ENCODE measurements around the gene ST8SIA2.
A peak's percentile ranks its signal among the peaks of the same experiment; 100 is the strongest.

ST8SIA2 gene, protein sequence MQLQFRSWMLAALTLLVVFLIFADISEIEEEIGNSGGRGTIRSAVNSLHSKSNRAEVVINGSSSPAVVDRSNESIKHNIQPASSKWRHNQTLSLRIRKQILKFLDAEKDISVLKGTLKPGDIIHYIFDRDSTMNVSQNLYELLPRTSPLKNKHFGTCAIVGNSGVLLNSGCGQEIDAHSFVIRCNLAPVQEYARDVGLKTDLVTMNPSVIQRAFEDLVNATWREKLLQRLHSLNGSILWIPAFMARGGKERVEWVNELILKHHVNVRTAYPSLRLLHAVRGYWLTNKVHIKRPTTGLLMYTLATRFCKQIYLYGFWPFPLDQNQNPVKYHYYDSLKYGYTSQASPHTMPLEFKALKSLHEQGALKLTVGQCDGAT

DNA sequence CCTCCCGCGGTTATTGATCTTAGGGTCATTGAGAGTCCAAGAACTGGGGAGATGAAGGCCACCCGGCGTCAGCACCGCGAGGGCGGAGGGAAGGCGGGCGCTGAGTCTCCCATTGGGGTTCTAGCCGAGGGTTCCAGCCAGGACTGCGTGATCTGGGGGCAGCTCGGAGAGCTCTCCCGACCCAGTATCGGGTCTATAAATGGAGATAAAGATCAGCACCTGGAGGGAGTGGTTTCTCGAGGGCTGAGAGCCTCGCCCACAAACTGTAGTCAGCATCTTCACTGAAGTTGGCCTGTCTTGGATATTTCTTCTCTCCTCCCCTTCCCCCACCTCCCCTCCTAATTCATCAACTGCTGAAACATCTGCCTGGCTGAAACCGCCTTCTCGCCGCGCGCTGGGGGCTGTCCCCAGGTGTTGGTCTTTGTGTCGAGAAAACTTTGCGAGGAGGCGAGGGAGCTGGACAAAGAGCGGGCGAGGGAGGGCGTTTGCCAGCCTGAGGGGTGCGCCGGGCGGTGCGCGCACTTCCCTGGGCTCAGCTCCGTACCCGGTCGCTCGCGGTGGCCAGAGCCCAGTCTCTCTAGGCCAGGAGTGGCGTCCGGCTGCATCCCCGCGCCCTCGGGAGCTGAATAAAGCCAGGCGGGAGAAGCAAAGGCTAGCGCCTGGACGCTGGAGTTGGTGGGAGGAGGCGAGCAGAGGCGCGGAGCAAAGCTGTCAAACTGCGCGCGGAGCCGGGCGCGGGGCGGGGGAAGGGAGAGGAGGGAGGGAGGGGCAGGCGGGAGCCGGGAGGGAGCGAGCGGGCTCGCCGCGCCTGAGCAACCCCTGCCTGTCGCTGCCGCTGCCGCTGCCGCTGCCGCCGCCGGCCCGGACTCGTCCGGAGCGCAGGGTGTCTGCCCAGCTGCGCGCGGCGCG lies at the start of gene ST8SIA2:
ST8SIA2 (plus strand) TSS at position 811 of the 909 bp plus-strand sequence. CDS start 184 bp downstream, outside the sequence.
- peak; percentile 27 for DNase-seq (ENCODE audit: low spot score)

DNA sequence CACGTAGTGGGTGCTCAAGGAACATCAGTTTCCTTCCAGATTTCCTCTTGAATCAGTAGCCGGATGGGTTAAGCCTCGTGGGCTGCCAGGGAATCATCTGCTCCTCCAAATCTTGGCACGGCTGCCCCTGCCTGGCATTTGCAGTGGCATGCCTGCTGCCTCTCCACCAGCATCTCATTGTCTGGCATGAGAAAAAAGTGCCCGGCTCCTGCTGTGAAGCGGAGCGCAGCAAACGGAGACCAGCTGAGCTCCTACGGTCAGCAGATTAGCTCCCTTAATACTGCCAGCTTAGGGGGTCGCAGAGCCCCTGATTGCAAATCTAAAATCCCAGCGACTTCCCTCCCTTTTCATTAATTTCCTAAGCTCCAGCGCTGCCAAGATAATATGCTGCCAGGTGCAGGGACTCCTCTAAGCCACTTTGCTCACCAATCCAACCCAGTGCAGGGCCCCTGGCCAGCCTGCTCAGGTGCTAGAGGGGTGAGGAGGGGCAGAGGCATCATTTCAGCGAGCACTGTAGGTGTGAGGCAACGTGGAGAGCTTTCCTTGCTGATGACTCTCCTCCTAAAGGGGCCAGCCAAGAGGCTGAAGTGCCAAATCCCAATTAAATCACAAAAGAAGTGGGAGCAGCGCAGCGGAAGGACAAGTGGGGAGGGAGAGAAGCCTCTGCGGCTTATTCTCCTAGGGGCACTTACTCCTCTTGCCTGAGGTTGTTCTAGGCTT lies 49.6 kb upstream of the ST8SIA2 start:
- no peak for DNase-seq (ENCODE audit: low spot score)

DNA sequence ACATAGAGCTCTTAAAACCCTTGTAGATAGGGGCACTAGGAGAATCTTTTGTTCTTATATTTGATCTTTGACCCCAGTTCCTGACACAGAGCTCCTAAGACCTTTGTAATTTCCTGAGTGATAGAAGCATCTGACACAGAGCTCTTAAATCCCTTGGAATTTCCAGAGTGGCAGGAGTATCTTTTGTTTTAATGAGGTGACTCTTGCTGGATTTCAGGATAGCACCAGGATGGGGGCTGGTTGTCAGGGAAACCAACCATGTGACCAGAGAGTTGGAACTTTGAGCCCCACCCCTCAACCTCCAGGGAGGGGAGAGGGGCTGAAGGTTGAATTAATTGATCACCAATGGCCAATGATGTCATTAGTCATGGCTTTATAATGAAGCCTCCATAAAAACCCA lies 47.6 kb upstream of the ST8SIA2 start:
- no peak for DNase-seq (ENCODE audit: low spot score)

DNA sequence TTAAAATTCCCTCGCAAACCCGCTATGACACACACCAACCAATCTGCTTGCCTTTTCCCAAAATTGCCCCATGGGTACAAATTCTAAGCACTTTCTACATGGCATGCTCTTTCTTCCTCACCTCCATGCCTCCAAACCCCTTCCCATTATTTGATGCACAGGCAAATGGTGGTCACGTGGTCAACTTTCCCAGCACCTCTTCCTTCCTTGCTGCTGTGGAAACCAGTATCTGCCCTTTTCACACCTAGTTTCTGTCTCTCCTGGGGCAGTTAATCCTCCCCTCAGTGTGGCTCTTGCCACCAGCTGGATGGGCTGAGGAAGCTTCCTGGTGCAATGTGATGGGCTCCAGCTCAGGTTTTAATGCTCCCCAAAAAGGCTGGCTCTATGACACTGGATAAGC lies 38.4 kb upstream of the ST8SIA2 start:
- no peak for DNase-seq (ENCODE audit: low spot score)

DNA sequence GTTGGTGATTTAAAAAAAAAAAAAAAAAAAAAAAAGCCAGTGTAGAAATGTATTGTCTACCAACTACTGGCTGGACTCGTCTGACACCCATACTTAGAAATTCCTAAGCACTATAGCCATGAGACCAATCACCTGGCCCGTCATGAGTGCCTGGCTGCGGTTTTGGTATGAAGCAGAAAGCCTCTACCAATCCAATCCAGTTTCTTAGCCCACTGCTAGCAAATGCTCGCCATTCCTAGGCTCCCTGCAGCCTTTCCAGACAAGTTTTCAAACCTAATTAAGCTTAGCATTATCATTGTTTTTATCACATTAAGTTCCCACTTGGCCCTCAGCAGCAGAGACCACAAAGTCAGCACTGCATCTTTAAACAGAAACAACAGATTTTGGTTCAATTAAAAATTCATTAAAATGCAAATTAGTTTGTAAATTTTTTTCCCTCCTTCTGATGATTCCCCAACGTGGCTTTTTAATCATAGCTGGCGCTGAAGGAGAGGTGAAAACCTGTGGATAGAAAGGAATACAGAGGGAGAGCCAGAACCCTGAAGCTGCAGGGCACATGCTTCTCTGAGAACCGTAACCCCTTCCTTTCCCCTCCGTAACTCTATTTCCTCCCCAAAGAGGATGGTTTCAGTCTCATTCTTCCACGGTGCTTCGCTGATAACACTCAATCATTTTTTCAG lies 32.2 kb upstream of the ST8SIA2 start:
- no peak for DNase-seq (ENCODE audit: low spot score)

DNA sequence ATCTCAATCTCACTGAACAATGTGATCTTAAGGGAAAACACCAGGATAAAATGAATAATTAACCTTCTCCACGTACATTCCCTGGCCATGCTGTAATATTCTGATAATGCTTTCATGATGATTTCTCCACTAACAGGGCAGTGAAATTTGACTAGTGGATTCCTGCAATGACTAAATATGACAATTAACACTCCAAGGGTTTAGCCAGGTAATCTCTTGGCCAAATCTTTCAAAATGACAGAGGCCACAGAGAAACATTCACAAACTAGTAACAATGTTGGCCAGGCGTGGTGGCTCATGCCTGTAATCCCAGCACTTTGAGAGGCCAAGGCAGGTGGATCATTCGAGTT lies 31.7 kb upstream of the ST8SIA2 start:
- no peak for DNase-seq (ENCODE audit: low spot score)

DNA sequence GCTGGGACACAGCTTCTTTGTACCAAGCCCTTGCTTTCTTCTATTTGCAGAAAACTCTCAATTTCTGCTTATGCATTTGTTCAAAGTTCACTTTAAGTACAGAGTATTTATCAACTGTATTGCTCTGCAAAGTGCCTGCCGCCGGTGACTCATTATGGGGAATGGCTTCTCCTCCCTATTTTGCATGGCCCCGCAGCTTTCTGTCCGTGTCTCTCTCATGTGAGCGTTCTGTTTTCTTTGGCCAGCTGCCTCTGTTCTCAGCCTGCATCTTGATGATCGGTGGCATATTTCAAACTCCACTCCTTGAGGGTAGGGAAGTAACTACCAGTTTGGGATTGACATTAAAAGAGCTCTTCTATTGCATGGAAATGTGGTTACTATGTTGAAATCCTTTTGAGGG lies 28.6 kb upstream of the ST8SIA2 start:
- DNase-seq (ENCODE audit: low spot score) = no peak

DNA sequence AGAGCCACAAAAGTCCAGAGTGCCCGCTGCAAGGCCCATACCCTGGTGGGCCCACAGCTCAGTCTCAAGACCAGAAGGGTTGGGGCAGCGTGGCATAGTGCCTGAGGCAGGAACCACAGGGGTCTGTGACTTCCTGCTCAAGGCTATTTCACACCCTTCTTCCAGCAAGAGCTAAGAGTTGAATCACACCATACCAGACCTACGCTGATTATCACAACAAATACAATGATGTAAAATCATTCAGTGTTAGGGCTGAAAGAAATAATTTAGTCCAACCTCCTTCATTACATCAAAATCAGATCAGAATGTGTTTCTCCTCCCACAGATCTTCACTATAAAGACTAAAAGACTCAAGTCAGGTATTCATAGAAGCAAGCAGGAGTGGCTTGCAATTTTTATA lies 27.8 kb upstream of the ST8SIA2 start:
- DNase-seq (ENCODE audit: low spot score) = no peak

DNA sequence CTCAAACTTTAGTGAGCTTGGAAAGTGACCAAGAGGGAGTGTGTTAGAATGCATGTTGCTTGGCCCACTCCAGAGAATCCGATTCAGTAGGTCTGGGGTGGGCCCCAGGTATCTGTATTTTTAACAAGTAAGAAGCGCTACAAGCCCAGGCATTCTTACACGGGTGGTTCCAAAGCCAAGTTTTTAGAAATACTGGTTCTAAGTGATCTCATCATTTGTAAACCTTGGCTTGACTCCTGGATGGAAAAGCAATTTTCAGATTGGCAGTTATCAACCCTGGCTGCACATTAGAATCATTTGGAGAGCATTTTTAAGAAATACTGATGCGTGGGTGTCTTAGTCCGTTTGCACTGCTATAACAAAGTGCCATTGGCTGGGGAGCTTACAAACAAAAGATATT lies 27.3 kb upstream of the ST8SIA2 start:
- no peak for DNase-seq (ENCODE audit: low spot score)

DNA sequence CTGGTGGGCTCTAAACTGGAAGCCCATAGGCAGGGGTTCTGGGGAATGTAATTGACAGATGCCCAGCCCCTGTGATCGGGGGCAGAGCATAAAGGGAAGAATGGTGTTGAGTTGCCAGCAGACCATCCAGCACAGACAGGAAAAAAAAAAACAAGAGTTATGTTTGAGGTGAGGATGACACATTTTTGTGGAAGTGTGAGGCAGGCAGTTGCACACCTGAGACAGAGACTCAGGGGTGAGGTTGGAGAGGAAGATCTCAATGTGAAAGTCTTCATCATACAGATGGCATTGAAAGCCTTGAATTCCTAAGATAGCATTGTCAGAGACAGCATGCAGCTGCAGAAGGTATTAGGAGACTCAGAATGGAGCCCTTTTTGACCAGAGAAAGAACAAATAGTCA lies 18.6 kb upstream of the ST8SIA2 start:
- no peak for DNase-seq (ENCODE audit: low spot score)

DNA sequence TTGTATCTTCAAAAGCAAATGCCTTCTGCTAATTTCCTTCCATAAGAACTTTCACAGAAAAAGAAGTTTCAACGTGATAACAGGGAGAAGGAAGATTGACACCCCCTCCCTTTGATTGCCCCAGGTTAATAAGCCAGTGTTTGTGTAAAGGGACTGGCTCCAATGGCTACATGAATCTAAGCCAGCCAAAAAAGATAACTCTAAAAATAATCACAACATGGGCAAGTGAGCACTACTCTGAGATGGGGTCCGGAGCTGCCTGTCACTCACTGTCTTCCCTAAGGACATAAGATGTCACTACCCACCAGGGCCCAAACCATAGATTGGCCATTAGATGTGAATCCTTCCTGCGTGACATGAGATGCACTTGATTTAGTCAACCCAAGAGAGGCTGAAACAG lies 17.6 kb upstream of the ST8SIA2 start:
- DNase-seq (ENCODE audit: low spot score) = no peak

DNA sequence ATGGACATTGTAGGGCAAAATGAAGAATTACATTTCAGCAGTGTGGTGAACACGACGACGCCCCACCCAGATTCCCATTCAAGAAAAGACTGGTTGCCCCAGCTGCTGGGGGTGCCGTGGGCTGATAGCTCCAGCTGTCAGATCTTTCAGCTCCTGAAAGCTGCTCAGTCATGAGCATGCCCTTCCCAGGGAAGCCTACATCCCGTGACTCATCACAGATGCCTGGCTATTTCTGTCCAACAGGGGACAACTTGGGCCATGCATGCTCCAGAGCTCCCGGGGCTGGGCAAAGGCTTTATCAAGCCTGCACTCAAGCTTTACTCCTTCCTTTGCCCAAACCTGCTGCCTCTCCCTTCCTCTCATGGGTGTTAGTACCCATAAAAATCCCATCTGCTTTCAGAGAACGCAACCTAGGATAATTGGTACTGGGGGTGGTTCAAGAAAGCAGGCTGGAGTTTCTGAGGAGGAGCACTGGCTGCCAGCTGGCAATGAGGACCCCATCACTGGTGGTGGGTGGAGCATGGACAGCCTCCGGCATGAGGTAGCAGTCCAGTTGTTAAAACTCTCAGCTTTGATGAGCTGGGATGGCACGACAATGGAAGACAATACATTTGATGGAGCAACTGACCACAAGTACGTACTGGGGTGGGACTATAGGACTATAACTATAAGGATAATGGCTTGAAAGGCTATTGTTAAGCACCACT lies 16.4 kb upstream of the ST8SIA2 start:
- DNase-seq (ENCODE audit: low spot score) = no peak

DNA sequence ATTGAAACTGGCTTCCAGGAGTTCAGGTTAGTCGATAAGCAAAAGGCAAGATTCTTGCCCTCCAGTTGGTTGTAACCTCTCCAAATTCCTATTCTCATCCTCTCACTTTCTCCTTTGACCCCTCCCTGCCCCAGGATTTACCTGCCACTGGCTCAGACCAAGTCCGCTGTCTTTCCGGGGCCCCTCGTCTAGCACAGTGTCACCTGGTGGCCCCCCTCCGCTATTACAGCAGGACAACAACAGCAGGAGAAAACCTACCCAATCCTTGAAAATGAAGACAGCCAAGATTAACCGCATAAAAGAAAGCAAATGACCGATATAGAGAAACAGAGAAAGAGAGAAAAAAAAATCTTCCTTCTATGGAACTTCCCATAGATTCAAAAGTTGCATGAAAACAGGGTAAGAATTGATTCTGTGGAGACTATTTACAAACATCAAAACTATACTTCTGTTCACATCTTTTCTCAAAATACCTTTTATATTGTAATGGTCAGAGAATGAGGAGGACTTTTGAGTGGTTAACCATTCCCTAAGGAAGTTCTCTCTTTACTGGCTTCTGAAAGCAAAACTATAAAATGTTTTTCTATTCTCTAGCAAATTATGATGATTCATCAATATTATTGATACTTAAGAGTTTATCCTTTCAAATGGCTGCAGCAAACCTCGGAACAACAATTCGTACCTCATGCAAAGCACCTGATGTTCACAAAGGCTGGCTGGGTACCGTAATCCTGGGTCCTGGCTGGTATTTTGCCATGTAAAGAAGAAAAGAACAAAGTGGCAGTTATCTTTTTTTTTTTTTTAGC lies 10.0 kb upstream of the ST8SIA2 start:
- peak; percentile 40 for DNase-seq (ENCODE audit: low spot score)

DNA sequence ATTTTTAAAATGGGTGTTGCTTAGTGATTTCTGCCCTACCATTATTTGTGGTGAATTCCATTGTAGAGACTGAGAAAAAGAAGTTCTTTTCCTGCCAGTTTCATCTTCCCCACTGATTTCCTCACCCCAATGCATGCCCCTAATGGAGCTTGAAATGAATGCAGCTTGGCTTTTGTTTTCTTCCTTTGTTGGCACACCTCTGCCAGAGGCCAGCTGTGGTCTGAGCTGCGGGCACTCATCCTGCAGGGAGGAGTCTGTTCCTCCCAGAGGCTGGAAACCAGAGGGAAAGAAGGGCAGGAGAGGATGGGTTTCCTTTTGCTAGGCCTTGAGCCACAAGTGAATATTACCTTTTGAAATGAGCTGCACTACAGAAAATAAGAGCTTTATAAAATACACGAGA lies 9.3 kb upstream of the ST8SIA2 start:
- DNase-seq (ENCODE audit: low spot score) = no peak

DNA sequence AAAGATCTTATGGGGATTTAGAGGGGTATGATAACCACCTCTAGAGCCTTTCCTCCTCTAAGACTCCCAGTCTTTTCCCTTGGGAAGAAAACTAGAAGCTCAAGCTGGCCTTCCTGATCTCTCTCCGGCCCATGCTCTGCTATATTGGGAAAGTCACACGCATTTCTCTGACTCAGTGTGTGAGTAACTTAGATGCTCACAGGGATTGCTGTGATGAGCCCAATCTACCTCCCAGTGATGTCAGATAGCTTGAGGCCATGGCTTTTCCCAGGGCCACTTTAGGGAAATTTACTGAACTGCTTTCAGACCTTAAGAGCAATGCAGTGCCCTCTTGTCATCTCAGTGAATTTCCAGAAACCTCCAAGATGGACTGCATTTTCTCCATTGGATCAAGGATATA lies 8.6 kb upstream of the ST8SIA2 start:
- no peak for DNase-seq (ENCODE audit: low spot score)

DNA sequence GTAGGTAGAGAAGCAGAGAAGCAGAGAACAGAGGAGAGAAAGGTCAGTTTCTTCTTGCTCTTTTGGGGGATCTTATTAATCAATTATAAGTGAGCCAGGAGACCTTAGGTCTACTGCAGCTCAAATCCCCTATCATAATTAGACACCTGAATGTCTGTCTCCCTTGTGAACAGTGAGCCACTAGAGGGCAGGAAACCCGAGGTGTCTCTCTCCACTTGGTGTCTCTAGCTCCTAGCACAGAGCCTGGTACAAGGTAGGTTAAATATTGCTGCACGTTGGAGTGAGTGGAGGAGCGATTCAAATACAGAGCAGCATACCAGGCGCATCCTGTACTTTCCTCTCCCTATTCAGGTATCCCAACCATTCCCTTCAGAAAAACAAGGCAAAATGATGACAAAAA lies 2.0 kb upstream of the ST8SIA2 start:
- DNase-seq (ENCODE audit: low spot score) = no peak

DNA sequence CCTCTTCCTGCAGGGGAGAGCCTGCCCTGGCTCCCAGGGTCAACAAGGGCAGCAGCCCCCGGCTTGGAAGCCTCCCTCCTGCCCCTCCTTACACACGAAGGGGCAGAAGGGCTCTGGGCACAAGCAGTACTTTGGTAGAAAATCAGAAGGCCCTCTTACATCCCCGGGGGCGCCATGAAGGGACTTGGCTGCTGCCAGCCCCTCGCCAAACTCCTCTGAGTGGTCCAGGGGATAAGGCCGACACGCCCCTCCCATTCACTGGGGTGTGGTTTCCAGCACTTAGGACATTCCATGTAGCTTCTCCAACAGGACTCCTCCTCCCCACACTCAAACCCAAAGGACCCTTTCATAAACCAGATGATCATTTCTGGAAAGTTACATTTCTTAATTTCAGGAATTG lies 1.2 kb upstream of the ST8SIA2 start:
- DNase-seq (ENCODE audit: low spot score) = no peak

DNA sequence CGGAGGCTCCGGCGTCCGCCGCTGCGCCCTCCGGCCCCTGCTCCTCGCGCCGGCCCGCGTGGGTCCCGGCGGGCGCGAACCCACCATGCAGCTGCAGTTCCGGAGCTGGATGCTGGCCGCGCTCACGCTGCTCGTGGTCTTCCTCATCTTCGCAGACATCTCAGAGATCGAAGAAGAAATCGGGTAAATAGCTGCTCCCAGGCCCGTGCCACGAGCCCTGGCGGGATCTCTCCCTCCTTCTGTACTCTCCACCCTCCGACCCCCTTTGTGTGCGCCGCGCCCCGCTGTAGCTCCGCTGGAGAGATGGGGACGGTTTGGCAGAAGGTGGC lies 263 bp downstream of the ST8SIA2 start:
- DNase-seq (ENCODE audit: low spot score) = no peak

DNA sequence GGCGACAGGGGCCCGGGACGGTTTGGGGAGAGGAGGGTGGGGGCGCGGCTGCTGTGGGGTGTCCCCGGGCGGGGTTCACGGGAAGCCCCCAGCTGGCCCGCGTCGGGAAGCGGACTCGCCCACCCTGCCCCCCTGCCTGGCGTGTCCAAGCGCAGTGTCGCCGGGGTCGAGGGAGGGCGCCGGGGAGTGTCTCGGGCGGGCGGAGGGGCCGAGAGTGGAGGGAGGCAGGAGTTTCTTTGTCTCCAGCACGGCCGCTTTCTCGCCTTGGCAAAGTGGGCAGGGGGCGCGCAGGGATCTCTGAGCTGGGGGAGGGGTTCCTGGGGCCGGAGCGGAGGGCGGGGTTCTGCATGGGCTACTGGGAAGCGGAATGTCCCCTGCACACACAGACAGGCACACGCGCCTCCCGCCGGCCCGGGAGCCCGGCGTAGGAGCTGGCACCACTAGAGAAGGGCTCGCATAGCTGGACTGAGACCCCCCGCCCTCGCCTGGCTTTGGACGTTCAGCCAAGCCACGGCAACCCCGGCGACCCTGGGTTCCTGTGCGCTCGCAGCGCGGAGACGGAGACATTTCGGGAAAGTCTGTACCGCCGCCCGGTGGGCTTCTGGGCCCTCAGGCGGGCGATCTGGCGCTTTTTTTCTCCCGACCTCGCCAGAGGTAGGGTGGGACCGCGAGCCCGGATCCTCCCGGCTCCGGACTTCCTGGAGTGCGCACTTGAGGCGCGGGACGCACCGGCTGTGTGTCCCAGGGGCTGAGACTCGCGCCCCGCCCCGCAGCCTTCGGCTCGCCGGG lies 822 bp downstream of the ST8SIA2 start:
- no peak for DNase-seq (ENCODE audit: low spot score)

DNA sequence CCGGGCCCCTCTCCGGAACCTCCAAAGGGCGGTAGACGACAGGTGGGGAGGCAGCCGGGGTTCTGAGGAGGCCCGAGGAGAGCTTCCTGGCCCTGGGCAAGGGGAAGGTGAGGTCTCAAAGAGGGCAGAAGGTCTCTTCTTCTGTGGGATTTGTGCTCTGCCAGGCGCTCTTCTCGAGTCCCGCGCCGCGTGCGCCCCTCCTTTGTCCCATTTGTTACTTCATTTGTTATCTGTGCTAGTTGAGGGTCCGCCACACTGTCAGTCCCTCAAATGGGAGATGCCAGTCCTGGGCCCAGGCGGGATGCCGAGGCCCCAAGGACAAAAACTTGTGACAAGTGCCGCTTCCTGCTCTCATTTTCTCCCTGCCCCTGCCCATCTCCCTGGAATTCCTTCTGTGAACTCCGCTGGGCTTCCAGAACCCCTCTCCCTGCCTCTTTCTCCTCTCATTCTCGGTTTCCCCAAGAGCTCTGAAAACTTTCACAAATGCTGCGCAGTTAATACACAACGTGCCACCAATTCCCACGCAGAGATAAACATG lies 1.5 kb downstream of the ST8SIA2 start:
- DNase-seq (ENCODE audit: low spot score) = no peak

All from germinal center (tissue), 1 donor.